Transverse colon (tissue), 4 donors: ENCODE data around the gene CBARP.

Experiments used
- CTCF ChIP-seq, 5 experiments: fragments of 200-600 bp in 3 of 5; fragments of 450-650 bp in 2 of 5; sonication (generic) in 3 of 5; IDR thresholded peaks; 1 replicate in 2 of 5; 2 replicates in 3 of 5; pipeline ENCODE4 v1.5.1; 2016 to 2017; ENCODE audit warnings: antibody characterized with exemption in 5 of 5, inconsistent platforms in 3 of 5, mild to moderate bottlenecking in 2 of 5, moderate library complexity in 1 of 5
- POLR2A ChIP-seq: fragments of 450-650 bp; IDR thresholded peaks from one replicate; pipeline ENCODE4 v1.6.1; 2016; ENCODE audit warnings: antibody characterized with exemption, mild to moderate bottlenecking, moderate library complexity
- POLR2AphosphoS5 ChIP-seq, 3 donors: sonication (generic); formaldehyde crosslinking; IDR thresholded peaks; one replicate each; pipeline ENCODE4 v1.6.1; 2016; ENCODE audit warnings: antibody characterized with exemption in 3 of 3

- TF ChIP-seq POLR2A, result no peak
- TF ChIP-seq CTCF (IDR thresholded peaks at IDR 0.05), result no peak
- no peak for TF ChIP-seq POLR2AphosphoS5 (IDR thresholded peaks at IDR 0.05)
These were observed 4.6 kb downstream of the CBARP start for GRCh38 chr19:1233115-1233667.
